GM18507 (cell line): ENCODE data around the gene TRIM73.
"Not testable (repeated sequence)": the region's sequence is repeated elsewhere in the genome, so short reads cannot be mapped to it uniquely, and the experiment has no call there.

Experiments used
- DNase-seq: peaks from one replicate; pipeline ENCODE4 v3.0.0; 2011; ENCODE audit warnings: low read depth; ENCODE audit not compliant: insufficient read length; ENCODE audit errors: extremely low spot score
- FAIRE-seq: peaks from 2 replicates; lab custom pipeline; 2011; peaks lifted over from hg19 to GRCh38; lab: Jason Lieb, UNC

Gene TRIM73

DNA sequence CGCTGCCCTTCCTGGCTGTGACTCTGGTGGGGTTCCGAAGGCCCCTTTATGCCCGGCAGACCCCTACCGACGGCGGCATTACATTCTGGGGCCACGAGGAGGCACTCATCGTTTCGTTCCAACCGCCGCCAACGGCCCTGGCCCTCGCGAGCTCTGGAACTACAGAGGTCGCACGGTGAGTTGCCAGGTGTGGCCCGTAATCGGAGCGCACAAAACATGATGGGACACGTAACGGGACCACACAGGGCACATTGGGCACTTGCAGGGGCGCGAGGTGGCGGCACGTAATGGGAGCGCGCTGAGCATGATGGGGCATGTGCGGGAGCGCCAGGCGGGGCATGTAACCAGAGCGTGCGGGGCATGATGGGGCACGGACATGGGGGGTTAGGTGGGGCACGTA lies at the start of gene TRIM73:
TSS of gene TRIM73 (plus strand) at position 301 of the 400 bp plus-strand sequence. CDS start 3,305 bp downstream, outside the sequence.
- DNase-seq, FAIRE-seq: not testable (repeated sequence)

- not testable (repeated sequence) for FAIRE-seq, DNase-seq
Measured at GRCh38 chr7:75358671-75359541, 36.5 kb upstream of the TRIM73 start.

DNA sequence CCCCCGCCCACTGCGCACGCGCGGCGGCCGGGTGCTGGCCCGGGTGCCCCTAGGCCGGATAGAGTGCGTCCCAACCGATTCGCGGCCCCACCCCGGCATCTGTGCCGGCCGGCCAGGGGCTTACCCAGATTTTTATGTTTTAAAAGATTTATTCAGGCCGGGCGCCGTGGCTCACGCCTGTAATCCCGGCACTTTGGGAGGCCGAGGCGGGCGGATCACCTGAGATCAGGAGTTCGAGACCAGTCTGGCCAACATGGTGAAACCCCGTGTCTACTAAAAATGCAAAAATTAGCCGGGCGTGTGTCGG lies 35.9 kb upstream of the TRIM73 start:
- not testable (repeated sequence) for FAIRE-seq, DNase-seq

DNA sequence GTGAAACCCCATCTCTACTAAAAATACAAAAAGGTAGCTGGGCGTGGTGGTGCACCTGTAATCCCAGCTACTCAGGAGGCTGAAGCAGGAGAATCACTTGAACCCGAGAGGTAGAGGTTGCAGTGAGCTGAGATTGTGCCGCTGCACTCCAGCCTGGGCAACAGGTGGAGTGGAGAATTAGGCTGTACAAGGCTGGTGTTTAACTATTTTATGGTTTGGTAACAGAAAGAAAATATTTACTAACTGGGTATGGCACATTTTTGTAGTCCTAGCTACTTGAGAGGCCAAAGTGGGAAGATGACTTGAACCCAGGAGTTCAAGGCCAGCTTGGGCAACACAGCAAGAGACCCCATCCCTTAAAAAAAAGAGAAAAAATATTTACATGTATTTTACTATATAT lies 31.4 kb upstream of the TRIM73 start:
- not testable (repeated sequence) for FAIRE-seq, DNase-seq

GRCh38 chr7:75366643-75367042 lies 28.8 kb upstream of the TRIM73 start:
- DNase-seq, FAIRE-seq: not testable (repeated sequence)

DNA sequence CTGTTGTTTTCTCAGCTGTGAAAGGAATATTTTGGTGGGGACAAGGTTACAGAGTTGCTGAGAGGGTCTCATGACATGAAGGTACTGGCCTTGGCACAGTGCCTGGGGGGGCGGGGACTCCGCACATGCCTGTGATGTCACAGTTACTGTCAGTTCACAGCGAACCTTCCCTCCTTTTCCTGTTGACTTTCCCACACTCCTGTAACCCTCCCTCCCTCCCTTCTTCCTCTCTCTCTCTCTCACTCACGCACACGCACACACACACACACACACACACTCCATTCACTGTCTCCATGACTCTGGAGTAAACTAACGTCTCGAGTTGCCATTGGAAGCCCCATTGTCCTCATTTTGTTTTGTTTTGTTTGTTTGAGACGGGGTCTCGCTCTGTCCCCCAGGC lies 28.1 kb upstream of the TRIM73 start:
- not testable (repeated sequence) for FAIRE-seq, DNase-seq

- DNase-seq, FAIRE-seq: not testable (repeated sequence)
Measured at GRCh38 chr7:75374144-75374518, 21.3 kb upstream of the TRIM73 start.

DNA sequence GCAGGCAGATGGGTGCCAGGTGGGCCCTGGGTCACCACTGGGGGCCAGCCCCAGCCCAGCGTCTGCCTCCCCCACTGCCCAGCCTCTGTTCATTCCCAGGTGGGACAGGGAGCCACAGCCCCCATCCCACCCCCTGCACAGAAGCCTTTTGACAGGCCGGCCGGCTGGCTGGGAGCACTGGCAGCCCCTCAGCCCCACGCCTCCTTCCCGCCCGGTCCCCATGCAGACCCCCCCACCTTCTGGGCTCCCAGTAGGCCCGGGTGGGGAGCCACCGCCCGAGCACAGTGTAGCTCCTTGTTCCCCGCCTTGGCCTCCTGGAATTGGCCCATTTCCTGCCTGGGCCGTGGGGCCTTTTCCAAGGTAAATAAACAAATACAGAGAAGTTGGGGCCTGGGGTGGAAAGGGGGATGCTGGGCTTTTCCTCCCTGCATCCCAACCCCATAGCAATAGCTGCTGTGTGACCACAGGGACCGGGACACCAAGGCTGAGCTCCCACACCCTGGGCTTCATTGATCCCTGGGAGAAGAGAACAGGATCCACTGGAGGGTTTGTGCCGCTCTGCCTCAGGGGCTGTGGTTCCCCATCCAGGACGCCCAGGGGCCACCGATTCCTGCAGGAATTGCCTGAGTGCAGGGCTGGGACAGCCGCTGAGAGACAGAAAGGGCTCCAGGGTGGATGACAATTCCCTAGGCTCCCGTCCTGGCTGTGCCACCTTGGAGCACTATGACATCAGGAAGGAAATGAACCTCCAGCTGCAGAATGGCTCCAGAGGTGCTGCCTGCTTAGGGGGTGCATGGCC lies 20.7 kb upstream of the TRIM73 start:
- DNase-seq, FAIRE-seq: not testable (repeated sequence)

- not testable (repeated sequence) for DNase-seq, FAIRE-seq
Measured at GRCh38 chr7:75393194-75393593, 2.2 kb upstream of the TRIM73 start.

DNA sequence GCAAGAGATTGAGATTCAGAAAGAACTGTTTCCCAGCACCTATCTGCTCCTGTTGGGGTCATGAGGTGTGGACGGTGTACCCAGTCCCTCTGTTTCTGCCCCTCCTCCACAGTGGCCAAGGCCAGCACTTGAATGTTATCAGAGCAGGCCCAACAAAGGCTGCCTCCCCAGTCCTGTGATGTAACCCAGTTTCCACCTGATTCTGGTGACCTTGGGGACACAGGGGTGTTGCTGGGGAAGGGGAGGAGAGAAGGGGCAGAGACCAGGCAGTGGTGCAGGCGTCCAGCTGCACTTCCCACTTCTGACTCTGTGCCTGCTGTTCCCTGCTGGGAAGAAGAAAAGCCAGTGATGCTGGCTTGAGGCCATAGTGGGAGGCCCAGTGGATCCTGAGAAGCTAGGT lies 2.4 kb downstream of the TRIM73 start:
- DNase-seq, FAIRE-seq: not testable (repeated sequence)

DNA sequence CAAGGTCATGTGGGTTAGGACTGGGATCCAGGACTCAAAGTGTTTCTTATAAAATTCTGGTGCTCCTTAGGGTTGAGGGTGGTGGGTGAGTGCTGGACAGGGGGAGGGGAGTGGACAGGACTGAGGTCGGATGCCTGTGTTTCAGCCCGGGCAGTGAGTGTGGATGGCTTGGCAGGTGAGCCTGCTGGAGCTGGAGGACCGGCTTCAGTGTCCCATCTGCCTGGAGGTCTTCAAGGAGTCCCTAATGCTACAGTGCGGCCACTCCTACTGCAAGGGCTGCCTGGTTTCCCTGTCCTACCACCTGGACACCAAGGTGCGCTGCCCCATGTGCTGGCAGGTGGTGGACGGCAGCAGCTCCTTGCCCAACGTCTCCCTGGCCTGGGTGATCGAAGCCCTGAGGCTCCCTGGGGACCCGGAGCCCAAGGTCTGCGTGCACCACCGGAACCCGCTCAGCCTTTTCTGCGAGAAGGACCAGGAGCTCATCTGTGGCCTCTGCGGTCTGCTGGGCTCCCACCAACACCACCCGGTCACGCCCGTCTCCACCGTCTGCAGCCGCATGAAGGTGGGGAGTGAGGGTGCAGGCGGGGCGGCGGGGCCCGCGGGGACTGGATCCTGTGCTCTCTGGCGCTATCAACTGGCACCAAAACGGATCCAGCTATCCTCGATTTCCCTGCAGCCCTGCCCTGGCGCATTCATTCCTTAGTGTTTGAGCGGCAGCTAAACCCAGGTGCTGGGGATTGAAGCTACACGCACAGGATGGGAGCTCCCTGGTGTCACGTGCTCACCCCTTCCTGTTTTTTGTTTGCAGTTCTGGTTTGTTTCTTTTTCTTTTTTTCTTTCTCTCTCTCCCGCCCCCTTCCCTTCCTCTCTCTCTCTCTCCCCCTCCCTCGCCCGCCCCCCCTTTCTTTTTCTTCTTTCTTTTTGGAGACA lies 3.6 kb downstream of the TRIM73 start:
- peak; percentile 77 for FAIRE-seq
- DNase-seq: not testable (repeated sequence)

DNA sequence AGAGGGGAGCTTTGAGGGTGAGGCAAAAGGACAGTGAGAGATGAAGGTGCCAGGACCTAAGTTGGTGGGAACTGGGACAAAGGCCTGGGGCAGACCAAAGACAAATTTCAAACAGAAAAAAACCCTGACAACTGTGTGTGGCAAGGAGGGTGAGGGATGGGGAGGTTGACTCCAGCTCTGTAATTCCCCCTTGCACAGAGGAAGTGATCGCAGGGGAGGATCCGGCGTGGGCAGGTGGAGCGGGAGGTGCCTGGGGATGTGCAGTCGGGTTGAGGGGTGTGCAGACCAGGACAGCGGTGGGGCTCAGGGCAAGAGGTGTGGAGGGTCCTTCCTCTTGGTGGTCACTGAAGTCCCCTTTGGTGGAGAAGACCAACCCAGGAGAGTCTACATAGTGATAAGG lies 5.1 kb downstream of the TRIM73 start:
- DNase-seq, FAIRE-seq: not testable (repeated sequence)

- DNase-seq, FAIRE-seq: not testable (repeated sequence)
Measured at GRCh38 chr7:75403455-75404443, 8.3 kb downstream of the TRIM73 start.

DNA sequence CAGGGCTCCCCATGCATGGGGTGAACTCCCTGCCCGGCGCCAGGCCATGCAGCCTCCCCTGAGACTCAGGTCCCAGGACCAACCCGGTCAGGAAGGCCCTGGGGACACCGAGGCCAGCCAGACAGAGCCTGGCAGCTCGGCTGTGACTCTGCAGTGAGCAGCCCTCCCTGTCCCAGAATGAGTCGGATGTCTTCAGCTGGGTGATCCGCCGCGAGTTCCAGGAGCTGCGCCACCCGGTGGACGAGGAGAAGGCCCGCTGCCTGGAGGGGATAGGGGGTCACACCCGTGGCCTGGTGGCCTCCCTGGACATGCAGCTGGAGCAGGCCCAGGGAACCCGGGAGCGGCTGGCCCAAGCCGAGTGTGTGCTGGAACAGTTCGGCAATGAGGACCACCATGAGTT lies 9.2 kb downstream of the TRIM73 start:
- not testable (repeated sequence) for FAIRE-seq, DNase-seq

GRCh38 chr7:75409880-75410822 lies 14.7 kb downstream of the TRIM73 start:
- not testable (repeated sequence) for DNase-seq
- FAIRE-seq: peak; percentile 93

DNA sequence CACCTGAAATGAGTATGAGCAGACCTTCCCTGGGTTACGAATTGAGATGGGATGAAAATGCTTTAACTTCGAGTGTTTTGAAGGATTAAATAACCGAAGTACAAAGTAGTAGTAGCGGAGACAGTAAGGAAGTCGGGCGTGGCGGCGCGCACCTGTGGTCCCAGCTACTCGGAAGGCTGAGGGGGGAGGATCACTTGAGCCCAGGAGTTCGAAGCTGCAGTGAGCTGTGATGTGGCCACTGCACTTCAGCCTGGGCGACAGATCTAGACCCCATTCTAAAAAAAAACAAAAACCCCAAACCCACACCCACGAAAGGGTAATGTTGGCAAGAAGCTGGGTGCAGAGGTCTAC lies 15.4 kb downstream of the TRIM73 start:
- DNase-seq, FAIRE-seq: not testable (repeated sequence)

GRCh38 chr7:75414204-75414603 lies 18.8 kb downstream of the TRIM73 start:
- not testable (repeated sequence) for FAIRE-seq, DNase-seq
